HepG2 (cell line): ENCODE data around the gene DLG5.

ENCODE experiments used
- GATAD2A ChIP-seq: IDR thresholded peaks from 2 replicates; pipeline ENCODE4 v1.6.1; 2016
- ISL2 ChIP-seq: sonication (generic); formaldehyde crosslinking; IDR thresholded peaks from 2 replicates; pipeline ENCODE4 v1.5.0; 2020; ENCODE audit warnings: missing genetic modification reagents
- MAFK ChIP-seq, 2 experiments: IDR thresholded peaks in 1 of 2; conservative IDR thresholded peaks in 1 of 2; 2 replicates each; pipeline ENCODE4 v1.6.1; 2011; ENCODE audit warnings: improper control_type of control experiment in 2 of 2, low read length in 2 of 2
- NBN ChIP-seq: fragments of 450-650 bp; conservative IDR thresholded peaks from 2 replicates; pipeline ENCODE4 v1.6.1; 2017
- PREB ChIP-seq: sonication (generic); formaldehyde crosslinking; IDR thresholded peaks from 2 replicates; pipeline ENCODE4 v1.4.0; 2020; ENCODE audit warnings: missing genetic modification reagents
- ZBTB7A ChIP-seq: sonication (generic); formaldehyde crosslinking; IDR thresholded peaks from 2 replicates; pipeline ENCODE4 v1.8.0; 2022; ENCODE audit warnings: mild to moderate bottlenecking, missing genetic modification reagents
- ZNF274 ChIP-seq: sonication (generic); formaldehyde crosslinking; IDR thresholded peaks from 2 replicates; pipeline ENCODE4 v1.5.1; 2020; ENCODE audit warnings: mild to moderate bottlenecking, missing genetic modification reagents
- ZNF616 ChIP-seq: sonication (generic); formaldehyde crosslinking; IDR thresholded peaks from 2 replicates; pipeline ENCODE4 v1.5.0; 2020; ENCODE audit warnings: low read depth, mild to moderate bottlenecking, missing genetic modification reagents
- ZNF780A ChIP-seq: sonication (generic); formaldehyde crosslinking; IDR thresholded peaks from 2 replicates; pipeline ENCODE4 v1.8.0; 2022; ENCODE audit warnings: mild to moderate bottlenecking, missing genetic modification reagents, moderate library complexity
- TF ChIP-seq, protein P1 (sequence below): sonication (generic); formaldehyde crosslinking; IDR thresholded peaks from 2 replicates; pipeline ENCODE4 v1.4.0; 2020; ENCODE audit warnings: missing genetic modification reagents
- TF ChIP-seq, protein P2 (sequence below): sonication (generic); formaldehyde crosslinking; IDR thresholded peaks from 2 replicates; pipeline ENCODE4 v1.5.0; 2020; ENCODE audit warnings: mild to moderate bottlenecking, missing genetic modification reagents, moderate library complexity

DNA sequence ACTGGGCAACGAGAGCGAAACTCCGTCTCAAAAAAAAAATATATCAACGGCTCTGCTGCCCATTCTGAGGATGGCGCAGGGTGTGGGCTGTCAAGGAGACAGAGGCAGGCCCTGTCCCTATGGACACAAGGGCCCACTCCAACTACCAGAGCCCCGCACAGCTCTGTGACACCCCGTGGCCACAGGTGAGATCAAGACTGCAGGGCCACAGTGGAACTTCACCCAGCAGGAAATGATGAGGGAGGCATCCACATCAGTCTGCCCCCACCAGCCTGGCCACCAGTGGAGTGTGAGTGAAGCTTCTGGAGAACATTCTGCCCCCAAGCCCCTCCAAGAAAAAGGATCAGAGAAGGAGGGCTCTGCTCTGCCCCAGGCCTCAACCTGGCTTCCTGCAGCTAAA lies 136.7 kb downstream of the DLG5 start:
- TF ChIP-seq ZNF616 (CRISPR knock-in tag) (no peak), PREB (CRISPR knock-in tag) (no peak), ZNF780A (no peak), NBN (no peak), ZNF274 (CRISPR knock-in tag) (no peak), MAFK (conservative IDR thresholded peaks at IDR 0.05 in 1 of 2, IDR thresholded peaks at IDR 0.05 in 1 of 2; ENCODE audit: low read length in 2 of 2) (no peak), GATAD2A (no peak), ISL2 (no peak), ZBTB7A (no peak)
- TF ChIP-seq, protein P1, sequence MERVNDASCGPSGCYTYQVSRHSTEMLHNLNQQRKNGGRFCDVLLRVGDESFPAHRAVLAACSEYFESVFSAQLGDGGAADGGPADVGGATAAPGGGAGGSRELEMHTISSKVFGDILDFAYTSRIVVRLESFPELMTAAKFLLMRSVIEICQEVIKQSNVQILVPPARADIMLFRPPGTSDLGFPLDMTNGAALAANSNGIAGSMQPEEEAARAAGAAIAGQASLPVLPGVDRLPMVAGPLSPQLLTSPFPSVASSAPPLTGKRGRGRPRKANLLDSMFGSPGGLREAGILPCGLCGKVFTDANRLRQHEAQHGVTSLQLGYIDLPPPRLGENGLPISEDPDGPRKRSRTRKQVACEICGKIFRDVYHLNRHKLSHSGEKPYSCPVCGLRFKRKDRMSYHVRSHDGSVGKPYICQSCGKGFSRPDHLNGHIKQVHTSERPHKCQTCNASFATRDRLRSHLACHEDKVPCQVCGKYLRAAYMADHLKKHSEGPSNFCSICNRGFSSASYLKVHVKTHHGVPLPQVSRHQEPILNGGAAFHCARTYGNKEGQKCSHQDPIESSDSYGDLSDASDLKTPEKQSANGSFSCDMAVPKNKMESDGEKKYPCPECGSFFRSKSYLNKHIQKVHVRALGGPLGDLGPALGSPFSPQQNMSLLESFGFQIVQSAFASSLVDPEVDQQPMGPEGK (CRISPR knock-in tag) = no peak
- TF ChIP-seq, protein P2, sequence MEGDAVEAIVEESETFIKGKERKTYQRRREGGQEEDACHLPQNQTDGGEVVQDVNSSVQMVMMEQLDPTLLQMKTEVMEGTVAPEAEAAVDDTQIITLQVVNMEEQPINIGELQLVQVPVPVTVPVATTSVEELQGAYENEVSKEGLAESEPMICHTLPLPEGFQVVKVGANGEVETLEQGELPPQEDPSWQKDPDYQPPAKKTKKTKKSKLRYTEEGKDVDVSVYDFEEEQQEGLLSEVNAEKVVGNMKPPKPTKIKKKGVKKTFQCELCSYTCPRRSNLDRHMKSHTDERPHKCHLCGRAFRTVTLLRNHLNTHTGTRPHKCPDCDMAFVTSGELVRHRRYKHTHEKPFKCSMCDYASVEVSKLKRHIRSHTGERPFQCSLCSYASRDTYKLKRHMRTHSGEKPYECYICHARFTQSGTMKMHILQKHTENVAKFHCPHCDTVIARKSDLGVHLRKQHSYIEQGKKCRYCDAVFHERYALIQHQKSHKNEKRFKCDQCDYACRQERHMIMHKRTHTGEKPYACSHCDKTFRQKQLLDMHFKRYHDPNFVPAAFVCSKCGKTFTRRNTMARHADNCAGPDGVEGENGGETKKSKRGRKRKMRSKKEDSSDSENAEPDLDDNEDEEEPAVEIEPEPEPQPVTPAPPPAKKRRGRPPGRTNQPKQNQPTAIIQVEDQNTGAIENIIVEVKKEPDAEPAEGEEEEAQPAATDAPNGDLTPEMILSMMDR (CRISPR knock-in tag) = no peak
